SU-DHL-6 (cell line): ENCODE measurements around the gene SVIL.

Experiments used
- CTCF ChIP-seq: fragments of 200-600 bp; sonication (generic); IDR thresholded peaks from one replicate; pipeline ENCODE4 v1.5.1; 2017; ENCODE audit warnings: antibody characterized with exemption, mild to moderate bottlenecking, low read length, moderate library complexity; ENCODE audit not compliant: insufficient read depth, poor library complexity, severe bottlenecking
- EZH2phosphoT487 ChIP-seq: fragments of 200-600 bp; sonication (generic), shearing (Covaris generic); conservative IDR thresholded peaks from 2 replicates; pipeline ENCODE4 v1.6.1; 2018; ENCODE audit warnings: mild to moderate bottlenecking, antibody characterized with exemption, low read length, moderate library complexity, mixed read lengths

GRCh38 chr10:29455095-29455494 is 179.7 kb downstream of the SVIL start:
- no peak for TF ChIP-seq CTCF
- no peak for TF ChIP-seq EZH2phosphoT487
